H9 (cell line): Measurements from ENCODE around the gene CERS4. TPM values are rescaled to one million over a fixed set of nuclear protein-coding genes. Genes with fewer than 3 reads are reported as not detected.

Experiments
- DNase-seq: peaks from one replicate; pipeline ENCODE4 v3.0.0-alpha.2; 2017
- H2AFZ ChIP-seq: one replicate; pipeline ENCODE4 v1.6.1; 2013; ENCODE audit warnings: mild to moderate bottlenecking, low read length, control low read depth, moderate library complexity
- H2AK5ac ChIP-seq: 2 replicates; pipeline ENCODE4 v1.6.1; 2013; ENCODE audit warnings: low read length, control low read depth, mixed read lengths; ENCODE audit not compliant: insufficient read length
- H2BK120ac ChIP-seq: one replicate; pipeline ENCODE4 v1.6.1; 2013; ENCODE audit warnings: low read depth, mild to moderate bottlenecking, low read length, control low read depth, inconsistent platforms; ENCODE audit not compliant: poor library complexity, severe bottlenecking
- H2BK12ac ChIP-seq: 2 replicates; pipeline ENCODE4 v1.6.1; 2013; ENCODE audit warnings: low read length, control low read depth, mixed read lengths, low read depth; ENCODE audit not compliant: insufficient read length
- H2BK15ac ChIP-seq: 2 replicates; pipeline ENCODE4 v1.6.1; 2013; ENCODE audit warnings: low read depth, low read length, control low read depth
- H2BK20ac ChIP-seq: one replicate; pipeline ENCODE4 v1.6.1; 2013; ENCODE audit warnings: low read depth, mild to moderate bottlenecking, low read length, control low read depth, inconsistent platforms; ENCODE audit not compliant: poor library complexity, severe bottlenecking
- H2BK5ac ChIP-seq: 2 replicates; pipeline ENCODE4 v1.6.1; 2013; ENCODE audit warnings: low read length, control low read depth, mixed read lengths; ENCODE audit not compliant: insufficient read length
- H3K14ac ChIP-seq: 2 replicates; pipeline ENCODE4 v1.6.1; 2013; ENCODE audit warnings: low read length, control low read depth; ENCODE audit not compliant: insufficient read depth
- H3K18ac ChIP-seq: 2 replicates; pipeline ENCODE4 v1.6.1; 2013; ENCODE audit warnings: low read depth, mild to moderate bottlenecking, mixed read lengths, low read length, control low read depth; ENCODE audit not compliant: insufficient read length
- H3K23ac ChIP-seq: 2 replicates; pipeline ENCODE4 v1.6.1; 2013; ENCODE audit warnings: low read length, control low read depth, mixed read lengths, low read depth; ENCODE audit not compliant: insufficient read length
- H3K23me2 ChIP-seq: 2 replicates; pipeline ENCODE4 v1.6.1; 2013; ENCODE audit warnings: low read depth, mild to moderate bottlenecking, mixed read lengths, low read length, control low read depth; ENCODE audit not compliant: insufficient read length, poor library complexity, severe bottlenecking
- H3K27ac ChIP-seq: 2 replicates; pipeline ENCODE4 v1.5.1; 2013; ENCODE audit warnings: low read length, control low read depth, mixed read lengths, low read depth; ENCODE audit not compliant: insufficient read length
- H3K27me3 ChIP-seq: 2 replicates; pipeline ENCODE4 v1.6.1; 2013; ENCODE audit warnings: low read length, control low read depth, inconsistent platforms; ENCODE audit not compliant: insufficient read depth
- H3K4ac ChIP-seq: 2 replicates; pipeline ENCODE4 v1.6.1; 2013; ENCODE audit warnings: low read depth, mild to moderate bottlenecking, control low read depth, inconsistent platforms, low read length, moderate library complexity
- H3K4me1 ChIP-seq: 2 replicates; pipeline ENCODE4 v1.6.1; 2013; ENCODE audit warnings: low read length, control low read depth, inconsistent platforms; ENCODE audit not compliant: insufficient read depth
- H3K4me2 ChIP-seq: 2 replicates; pipeline ENCODE4 v1.6.1; 2013; ENCODE audit warnings: low read length, control low read depth, mixed read lengths; ENCODE audit not compliant: insufficient read length, insufficient read depth
- H3K56ac ChIP-seq: 2 replicates; pipeline ENCODE4 v1.6.1; 2013; ENCODE audit warnings: low read depth, mild to moderate bottlenecking, mixed read lengths, low read length, control low read depth; ENCODE audit not compliant: insufficient read length
- H3K79me1 ChIP-seq: 2 replicates; pipeline ENCODE4 v1.6.1; 2013; ENCODE audit warnings: low read depth, mild to moderate bottlenecking, moderate library complexity, low read length, control low read depth, inconsistent platforms; ENCODE audit not compliant: insufficient read depth, poor library complexity, severe bottlenecking
- H3K79me2 ChIP-seq: 2 replicates; pipeline ENCODE4 v1.6.1; 2013; ENCODE audit warnings: low read length, control low read depth, inconsistent platforms; ENCODE audit not compliant: insufficient read depth
- H3K9ac ChIP-seq: 2 replicates; pipeline ENCODE4 v1.6.1; 2013; ENCODE audit warnings: low read length, control low read depth, mixed read lengths; ENCODE audit not compliant: insufficient read length; ENCODE audit errors: extremely low read depth
- H3K9me3 ChIP-seq: one replicate; pipeline ENCODE4 v1.6.1; 2013; ENCODE audit warnings: low read depth, low read length, inconsistent platforms; ENCODE audit not compliant: control insufficient read depth
- H3T11ph ChIP-seq: one replicate; pipeline ENCODE4 v1.6.1; 2013; ENCODE audit warnings: mild to moderate bottlenecking, low read length, control low read depth, inconsistent platforms
- H4K20me1 ChIP-seq: one replicate; pipeline ENCODE4 v1.6.1; 2013; ENCODE audit not compliant: control insufficient read depth, insufficient read length, insufficient read depth
- H4K5ac ChIP-seq: 2 replicates; pipeline ENCODE4 v1.6.1; 2013; ENCODE audit warnings: low read depth, mild to moderate bottlenecking, mixed read lengths, low read length, control low read depth; ENCODE audit not compliant: insufficient read length
- H4K8ac ChIP-seq: replicated peaks from 2 replicates; pipeline ENCODE4 v1.6.1; 2013; ENCODE audit warnings: low read length, control low read depth, mixed read lengths, low read depth; ENCODE audit not compliant: insufficient read length
- H4K91ac ChIP-seq: 2 replicates; pipeline ENCODE4 v1.6.1; 2013; ENCODE audit warnings: low read depth, mild to moderate bottlenecking, moderate library complexity, mixed read lengths, low read length, control low read depth; ENCODE audit not compliant: insufficient read length
- H3K27ac Mint-ChIP-seq, 3 experiments: 2 replicates in 2 of 3; 3 replicates in 1 of 3; pipeline ENCODE4 v1.8.0; 2020 to 2021; ENCODE audit warnings: mixed read lengths in 3 of 3, mild to moderate bottlenecking in 1 of 3, moderate library complexity in 1 of 3
- H3K27me3 Mint-ChIP-seq: 2 replicates; pipeline ENCODE4 v1.8.0; 2021; ENCODE audit warnings: low read depth, mild to moderate bottlenecking, moderate library complexity, mixed read lengths
- H3K36me3 Mint-ChIP-seq, 3 experiments: 2 replicates in 2 of 3; 3 replicates in 1 of 3; pipeline ENCODE4 v1.8.0; 2020 to 2021; ENCODE audit warnings: low read depth in 3 of 3, mixed read lengths in 3 of 3; ENCODE audit not compliant: insufficient read depth in 1 of 3
- H3K4me1 Mint-ChIP-seq, 2 experiments: 2 replicates each; pipeline ENCODE4 v1.8.0; 2020; ENCODE audit warnings: mixed read lengths in 2 of 2
- H3K4me3 Mint-ChIP-seq, 2 experiments: 2 replicates in 1 of 2; 3 replicates in 1 of 2; pipeline ENCODE4 v1.8.0; 2020 to 2021; ENCODE audit warnings: mild to moderate bottlenecking in 2 of 2, mixed read lengths in 2 of 2, moderate library complexity in 1 of 2
- H3K9me3 Mint-ChIP-seq, 2 experiments: 2 replicates in 1 of 2; 3 replicates in 1 of 2; pipeline ENCODE4 v1.8.0; 2020; ENCODE audit warnings: mild to moderate bottlenecking in 2 of 2, mixed read lengths in 2 of 2, moderate library complexity in 1 of 2
- WGBS: extraction: QIAGEN DNeasy Blood & Tissue Kit; methylation state at CpG from one replicate; pipeline ENCODE4 v1.1.7; 2013; ENCODE audit warnings: missing lambda C conversion rate, low lambda C conversion rate, mixed read lengths; ENCODE audit not compliant: insufficient read length; ENCODE audit errors: extremely low coverage; 5-methylcytosine and 5-hydroxymethylcytosine counted together
- total RNA-seq: library from RNA; stranded (reverse); gene quantifications from 2 replicates; pipeline ENCODE4 v1.2.1, GENCODE V29; 2021
- TF ChIP-seq, protein P1 (sequence below): fragments of 200-600 bp; sonication (generic); conservative IDR thresholded peaks from 3 replicates; pipeline ENCODE4 v1.8.0; 2021; ENCODE audit warnings: antibody characterized with exemption, mild to moderate bottlenecking

CERS4 gene
- total RNA-seq, 1 experiment from 2014 or later: 62.6 TPM

DNA sequence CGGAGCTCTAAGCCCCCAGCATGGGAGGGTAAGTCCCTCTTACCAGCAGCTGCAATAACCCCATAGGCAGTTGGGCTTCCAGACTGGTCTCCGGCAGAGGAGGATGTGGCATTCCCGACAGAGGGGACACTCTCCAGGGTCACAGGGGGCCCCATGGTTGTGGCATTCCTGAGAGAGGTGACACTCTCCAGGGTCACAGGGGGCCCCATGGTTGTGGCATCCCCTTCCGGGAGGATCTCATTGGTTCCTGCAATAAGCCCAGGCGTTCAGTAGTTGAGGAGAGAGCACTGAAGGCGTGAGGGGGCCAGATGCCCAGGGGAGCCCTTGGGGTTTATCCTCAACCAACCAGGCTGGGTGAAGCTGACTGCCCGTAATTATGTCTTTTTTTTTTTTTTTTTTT, 93.6 kb downstream of the CERS4 start:
- Histone ChIP-seq H3K9me3 (no peaks in the 10 kb centered on the region), H3K4me1 (no peaks in the 10 kb centered on the region), H2AK5ac (no peak overlapping the region), H2BK5ac (no peak overlapping the region), H3K9ac (no peak overlapping the region), H3K27ac (no peak overlapping the region), H2BK20ac (no peak overlapping the region), H3K18ac (no peak overlapping the region), H3K56ac (no peak overlapping the region), H4K91ac (no peak overlapping the region), H2BK120ac (no peak overlapping the region), H2BK15ac (no peak overlapping the region), H4K20me1 (no peaks in the 10 kb centered on the region), H3K79me2 (no peaks in the 10 kb centered on the region; the same call in 1 of the 2 replicates), H2BK12ac (no peak overlapping the region), H3T11ph (no peak overlapping the region), H3K14ac (no peak overlapping the region), H3K23me2 (peaks cover 5% of the 10 kb centered on the region), H3K4ac (no peak overlapping the region), H4K8ac (no peak overlapping the region), H3K27me3 (no peaks in the 10 kb centered on the region), H4K5ac (no peak overlapping the region), H3K23ac (no peak overlapping the region), H3K4me2 (no peak overlapping the region), H3K79me1 (no peaks in the 10 kb centered on the region), H2AFZ (no peak overlapping the region)
- WGBS: no CpG with 5 or more reads among the region's 7 CpGs
- TF ChIP-seq, protein P1, sequence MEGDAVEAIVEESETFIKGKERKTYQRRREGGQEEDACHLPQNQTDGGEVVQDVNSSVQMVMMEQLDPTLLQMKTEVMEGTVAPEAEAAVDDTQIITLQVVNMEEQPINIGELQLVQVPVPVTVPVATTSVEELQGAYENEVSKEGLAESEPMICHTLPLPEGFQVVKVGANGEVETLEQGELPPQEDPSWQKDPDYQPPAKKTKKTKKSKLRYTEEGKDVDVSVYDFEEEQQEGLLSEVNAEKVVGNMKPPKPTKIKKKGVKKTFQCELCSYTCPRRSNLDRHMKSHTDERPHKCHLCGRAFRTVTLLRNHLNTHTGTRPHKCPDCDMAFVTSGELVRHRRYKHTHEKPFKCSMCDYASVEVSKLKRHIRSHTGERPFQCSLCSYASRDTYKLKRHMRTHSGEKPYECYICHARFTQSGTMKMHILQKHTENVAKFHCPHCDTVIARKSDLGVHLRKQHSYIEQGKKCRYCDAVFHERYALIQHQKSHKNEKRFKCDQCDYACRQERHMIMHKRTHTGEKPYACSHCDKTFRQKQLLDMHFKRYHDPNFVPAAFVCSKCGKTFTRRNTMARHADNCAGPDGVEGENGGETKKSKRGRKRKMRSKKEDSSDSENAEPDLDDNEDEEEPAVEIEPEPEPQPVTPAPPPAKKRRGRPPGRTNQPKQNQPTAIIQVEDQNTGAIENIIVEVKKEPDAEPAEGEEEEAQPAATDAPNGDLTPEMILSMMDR: no peak
- Mint-ChIP-seq H3K4me3 (no peak overlapping the region), H3K4me1 (peaks cover 19 to 24% of the 10 kb centered on the region in 2 experiments), H3K27ac (no peak overlapping the region), H3K36me3 (peaks cover 11 to 26% (median 21%) of the 10 kb centered on the region in 3 experiments), H3K9me3 (no peaks in the 10 kb centered on the region), H3K27me3 (no peaks in the 10 kb centered on the region)
- DNase-seq: no peak
